ENCODE measurements around the gene C19orf33. TPM values are rescaled to one million over a fixed set of nuclear protein-coding genes. Genes with fewer than 3 reads are reported as not detected.
A peak's percentile ranks its signal among the peaks of the same experiment; 100 is the strongest.

C19orf33 gene
- total RNA-seq, 2 experiments from 2014 or later = not detected

GRCh38 chr19:38268539-38268938 lies 35.5 kb upstream of the C19orf33 start:
- peaks cover 5% of the 10 kb centered on the region for H3K36me3 Mint-ChIP-seq
- H3K4me1 Mint-ChIP-seq = peaks cover 24% of the 10 kb centered on the region
- POLR2A ChIA-PET = interaction anchor here (0.5 to 0.6 kb wide), 2 partner anchors 41 to 362 kb away, joined by 3 read pairs; partner anchors contain the start of gene WDR87
- H3K27ac Mint-ChIP-seq = no peak overlapping the region
- ATAC-seq (ENCODE audit: low read depth) = no peak
- no peak overlapping the region for H3K4me3 Mint-ChIP-seq
- no peak for DNase-seq
- H3K27me3 Mint-ChIP-seq = no peaks in the 10 kb centered on the region
- no peaks in the 10 kb centered on the region for H3K9me3 Mint-ChIP-seq

- ATAC-seq (ENCODE audit: low read depth) (no peak), DNase-seq (no peak)
- H3K4me3 Mint-ChIP-seq = no peak overlapping the region
- peaks cover 12% of the 10 kb centered on the region for H3K4me1 Mint-ChIP-seq
- POLR2A ChIA-PET = interaction anchor here (0.6 kb wide), 1 partner anchor 10 kb away, joined by 4 read pairs; no protein-coding TSS in a partner anchor
- H3K9me3 Mint-ChIP-seq = no peaks in the 10 kb centered on the region
- H3K27me3 Mint-ChIP-seq = no peaks in the 10 kb centered on the region
- peaks cover 3% of the 10 kb centered on the region for H3K36me3 Mint-ChIP-seq
- no peak overlapping the region for H3K27ac Mint-ChIP-seq
Observed at GRCh38 chr19:38270587-38271167, 33.4 kb upstream of the C19orf33 start.

- no peak overlapping the region for H3K27ac Mint-ChIP-seq
- H3K27me3 Mint-ChIP-seq = no peaks in the 10 kb centered on the region
- no peak overlapping the region for H3K4me3 Mint-ChIP-seq
- peaks cover 5% of the 10 kb centered on the region for H3K4me1 Mint-ChIP-seq
- ATAC-seq (ENCODE audit: low read depth) (no peak), DNase-seq (no peak)
- POLR2A ChIA-PET = interaction anchor here (1.0 kb wide), 2 partner anchors 8 to 9 kb away, joined by 3 to 5 read pairs; partner anchors contain the start of gene SPINT2
- no peaks in the 10 kb centered on the region for H3K9me3 Mint-ChIP-seq
- no peaks in the 10 kb centered on the region for H3K36me3 Mint-ChIP-seq
Observed at GRCh38 chr19:38273499-38273898, 30.6 kb upstream of the C19orf33 start.

- Mint-ChIP-seq H3K4me3 (no peak overlapping the region), H3K36me3 (no peaks in the 10 kb centered on the region), H3K27ac (no peak overlapping the region), H3K27me3 (no peaks in the 10 kb centered on the region), H3K4me1 (peaks cover 5% of the 10 kb centered on the region), H3K9me3 (no peaks in the 10 kb centered on the region)
- ATAC-seq (ENCODE audit: low read depth) (no peak), DNase-seq (no peak)
- POLR2A ChIA-PET = interaction anchor here (0.6 to 1.0 kb wide), 3 partner anchors 9 to 31 kb away, joined by 3 to 5 read pairs (median 3); partner anchors contain the start of gene SPINT2
Observed at GRCh38 chr19:38274739-38275138, 29.3 kb upstream of the C19orf33 start.

DNA sequence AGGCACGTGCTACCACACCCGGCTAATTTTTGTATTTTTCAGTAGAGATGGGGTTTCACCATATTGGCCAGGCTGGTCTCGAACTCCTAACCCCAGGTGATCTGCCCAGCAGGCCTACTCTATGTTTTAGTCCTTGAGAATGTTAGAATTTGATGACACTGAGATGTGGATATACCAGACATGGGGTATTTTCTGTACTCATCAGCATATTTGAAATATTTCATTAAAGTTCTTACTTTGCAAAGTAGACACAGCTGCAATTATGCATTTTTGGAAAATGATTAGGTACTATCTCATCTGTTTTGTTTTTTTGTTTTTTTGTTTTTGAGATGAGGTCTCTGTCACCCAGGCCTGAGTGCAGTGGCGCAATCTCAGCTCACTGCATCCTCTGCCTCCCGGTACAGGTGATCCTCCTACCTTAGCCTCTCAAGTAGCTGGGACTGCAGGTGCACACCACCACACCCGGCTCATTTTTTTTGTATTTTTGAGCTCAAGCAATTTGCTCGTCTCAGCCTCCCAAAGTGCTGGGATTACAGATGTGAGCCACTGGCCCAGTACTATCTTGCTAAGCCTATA lies 27.0 kb upstream of the C19orf33 start:
- no peak overlapping the region for H3K27ac Mint-ChIP-seq
- no peaks in the 10 kb centered on the region for H3K9me3 Mint-ChIP-seq
- H3K36me3 Mint-ChIP-seq = no peaks in the 10 kb centered on the region
- DNase-seq = no peak
- H3K27me3 Mint-ChIP-seq = no peaks in the 10 kb centered on the region
- no peak for ATAC-seq (ENCODE audit: low read depth)
- H3K4me3 Mint-ChIP-seq = no peak overlapping the region
- POLR2A ChIA-PET = no interaction called here
- H3K4me1 Mint-ChIP-seq = peaks cover 10% of the 10 kb centered on the region

DNA sequence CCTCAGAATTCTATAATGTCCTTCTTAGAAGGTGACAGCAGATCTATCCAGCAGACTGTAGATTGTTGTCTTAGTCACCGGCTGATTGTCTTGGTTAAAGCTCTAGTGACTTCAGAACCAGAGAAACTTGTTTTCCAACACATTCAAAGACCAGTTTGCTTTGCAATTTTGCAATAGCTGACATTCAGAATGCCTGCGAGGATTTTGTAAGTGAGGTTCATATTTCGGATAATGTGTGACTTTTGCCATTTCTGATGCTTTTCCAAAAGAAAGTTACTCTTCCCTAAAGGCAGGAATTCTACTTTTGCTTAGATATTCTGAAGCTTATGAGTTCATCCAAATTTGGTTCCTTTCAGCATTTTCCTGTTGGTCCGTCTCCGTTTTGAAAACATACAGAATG lies 26.5 kb upstream of the C19orf33 start:
- POLR2A ChIA-PET = no interaction called here
- ATAC-seq (ENCODE audit: low read depth) = no peak

GRCh38 chr19:38277969-38278680 lies 25.9 kb upstream of the C19orf33 start:
- POLR2A ChIA-PET = no interaction called here
- Mint-ChIP-seq H3K9me3 (no peaks in the 10 kb centered on the region), H3K27ac (no peak overlapping the region), H3K4me3 (no peak overlapping the region), H3K4me1 (peaks cover 9% of the 10 kb centered on the region), H3K27me3 (no peaks in the 10 kb centered on the region), H3K36me3 (no peaks in the 10 kb centered on the region)
- ATAC-seq (ENCODE audit: low read depth) = no peak
- DNase-seq = no peak

More for the DNA sequence above, 26.5 kb upstream of the C19orf33 start:
- Mint-ChIP-seq H3K36me3 (no peaks in the 10 kb centered on the region), H3K4me1 (peaks cover 9% of the 10 kb centered on the region), H3K4me3 (no peak overlapping the region), H3K27me3 (no peaks in the 10 kb centered on the region), H3K27ac (no peak overlapping the region), H3K9me3 (no peaks in the 10 kb centered on the region)
- DNase-seq = no peak

- Mint-ChIP-seq H3K4me3 (no peak overlapping the region), H3K9me3 (no peaks in the 10 kb centered on the region)
Observed at GRCh38 chr19:38278751-38279150, 25.3 kb upstream of the C19orf33 start.

DNA sequence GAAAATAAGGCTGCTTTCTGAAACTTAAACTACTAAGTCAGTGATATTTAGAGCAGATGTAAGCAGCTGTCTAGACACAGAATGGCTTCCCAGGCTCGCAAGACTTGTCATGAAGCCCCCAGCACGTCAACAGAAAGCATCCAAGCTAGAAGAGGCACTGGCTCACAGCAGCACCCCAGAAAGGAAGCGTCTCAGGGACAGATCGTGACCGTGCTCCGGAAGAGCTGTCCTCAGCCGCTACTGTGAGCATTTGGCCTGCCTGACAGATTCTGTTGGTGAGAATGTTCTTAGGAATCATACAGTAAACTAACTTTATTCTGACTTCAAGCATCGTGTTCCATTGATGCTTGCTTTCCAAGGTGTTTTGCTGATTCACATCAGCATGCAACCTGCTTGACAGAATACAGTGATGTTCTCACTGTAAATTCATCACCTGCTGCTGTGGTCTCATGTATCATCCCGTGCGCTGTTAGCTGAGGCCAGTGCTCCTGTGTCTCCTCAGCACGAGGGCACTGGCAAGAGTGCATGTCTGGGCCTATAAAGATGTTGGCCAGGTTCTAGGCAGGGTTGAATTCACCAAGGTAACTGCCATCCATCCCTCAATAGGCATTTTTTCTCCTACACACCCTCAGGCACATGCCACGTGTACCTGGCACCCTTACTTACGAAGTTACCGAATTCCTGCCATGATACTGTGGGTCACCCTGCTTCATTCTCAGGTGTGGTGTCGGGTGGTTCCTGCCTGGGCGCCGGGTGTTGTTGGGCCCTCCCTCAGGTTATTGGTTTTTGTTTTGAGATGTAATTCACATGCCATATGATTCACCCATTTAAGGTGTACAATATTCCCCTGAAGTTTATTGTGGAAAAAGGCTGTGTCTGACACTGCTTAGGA lies 23.8 kb upstream of the C19orf33 start:
- POLR2A ChIA-PET = no interaction called here
- peaks cover 3% of the 10 kb centered on the region for H3K36me3 Mint-ChIP-seq
- H3K9me3 Mint-ChIP-seq = no peaks in the 10 kb centered on the region
- H3K27ac Mint-ChIP-seq = no peak overlapping the region
- no peak overlapping the region for H3K4me3 Mint-ChIP-seq
- H3K4me1 Mint-ChIP-seq = peaks cover 11% of the 10 kb centered on the region
- no peaks in the 10 kb centered on the region for H3K27me3 Mint-ChIP-seq
- DNase-seq = no peak
- ATAC-seq (ENCODE audit: low read depth) = no peak

More at GRCh38 chr19:38278751-38279150, 25.3 kb upstream of the C19orf33 start:
- H3K27me3 Mint-ChIP-seq = no peaks in the 10 kb centered on the region
- H3K4me1 Mint-ChIP-seq = peaks cover 7% of the 10 kb centered on the region
- DNase-seq = no peak
- POLR2A ChIA-PET = no interaction called here
- no peak overlapping the region for H3K27ac Mint-ChIP-seq
- no peaks in the 10 kb centered on the region for H3K36me3 Mint-ChIP-seq
- ATAC-seq (ENCODE audit: low read depth) = no peak

GRCh38 chr19:38281811-38282566 lies 22.1 kb upstream of the C19orf33 start:
- ATAC-seq (ENCODE audit: low read depth) = peak; percentile 65
- H3K36me3 Mint-ChIP-seq = peaks cover 3% of the 10 kb centered on the region
- DNase-seq = no peak
- no peaks in the 10 kb centered on the region for H3K9me3 Mint-ChIP-seq
- H3K4me3 Mint-ChIP-seq = no peak overlapping the region
- H3K27me3 Mint-ChIP-seq = no peaks in the 10 kb centered on the region
- H3K4me1 Mint-ChIP-seq = peaks cover 11% of the 10 kb centered on the region
- POLR2A ChIA-PET = no interaction called here
- peak overlapping the region; percentile 27 for H3K27ac Mint-ChIP-seq

DNA sequence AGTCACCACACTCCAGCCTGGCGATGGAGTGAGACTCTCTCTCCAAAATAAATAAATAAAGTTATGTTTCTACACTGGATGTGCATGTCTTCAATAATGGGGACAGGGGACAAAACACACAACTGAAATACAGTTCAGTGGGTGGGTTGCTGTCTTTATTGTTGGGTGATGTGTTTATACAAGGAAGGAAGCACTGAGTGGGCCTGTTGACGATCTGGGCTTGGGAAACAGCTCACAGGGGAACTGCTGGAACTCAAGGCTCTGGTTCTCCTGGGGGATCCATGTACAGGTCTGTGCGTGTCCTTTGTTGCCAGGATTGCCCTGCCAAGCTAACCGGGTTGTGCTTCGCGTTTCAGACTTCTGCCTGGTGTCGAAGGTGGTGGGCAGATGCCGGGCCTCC lies 20.8 kb upstream of the C19orf33 start:
- no peak overlapping the region for H3K4me3 Mint-ChIP-seq
- peaks cover 11% of the 10 kb centered on the region for H3K4me1 Mint-ChIP-seq
- POLR2A ChIA-PET = no interaction called here
- DNase-seq (no peak), ATAC-seq (ENCODE audit: low read depth) (no peak)
- H3K27ac Mint-ChIP-seq = no peak overlapping the region
- no peaks in the 10 kb centered on the region for H3K9me3 Mint-ChIP-seq
- H3K36me3 Mint-ChIP-seq = peaks cover 3% of the 10 kb centered on the region
- H3K27me3 Mint-ChIP-seq = no peaks in the 10 kb centered on the region

DNA sequence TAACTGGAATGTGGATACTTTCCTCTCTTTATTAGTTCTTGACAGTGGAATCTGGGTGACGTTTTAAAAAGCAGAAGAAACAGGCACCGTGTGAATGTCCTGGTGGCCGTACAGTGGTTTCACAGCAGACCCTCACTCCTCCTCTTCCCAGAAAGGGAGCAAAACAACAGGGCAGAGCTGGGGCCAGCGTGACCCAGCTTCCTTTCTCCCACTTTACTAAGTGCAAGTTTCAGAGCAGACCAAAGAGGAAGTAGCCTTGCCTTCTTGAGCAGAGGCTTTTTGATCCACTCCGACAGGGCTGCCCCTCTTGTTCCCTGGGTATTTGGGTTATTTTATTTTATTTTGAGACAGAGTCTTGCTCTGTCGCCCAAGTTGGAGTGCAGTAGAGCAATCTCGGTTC lies 19.6 kb upstream of the C19orf33 start:
- Mint-ChIP-seq H3K9me3 (no peaks in the 10 kb centered on the region), H3K4me3 (no peak overlapping the region), H3K27me3 (no peaks in the 10 kb centered on the region), H3K36me3 (peaks cover 3% of the 10 kb centered on the region), H3K4me1 (peaks cover 11% of the 10 kb centered on the region), H3K27ac (peak overlapping the region; percentile 60)
- DNase-seq (no peak), ATAC-seq (ENCODE audit: low read depth) (no peak)
- POLR2A ChIA-PET = no interaction called here

- Mint-ChIP-seq H3K27ac (no peak overlapping the region), H3K9me3 (no peaks in the 10 kb centered on the region), H3K27me3 (no peaks in the 10 kb centered on the region), H3K4me3 (no peak overlapping the region), H3K4me1 (peaks cover 11% of the 10 kb centered on the region), H3K36me3 (peaks cover 3% of the 10 kb centered on the region)
- ATAC-seq (ENCODE audit: low read depth) (no peak), DNase-seq (no peak)
- POLR2A ChIA-PET = no interaction called here
Observed at GRCh38 chr19:38285567-38285966, 18.5 kb upstream of the C19orf33 start.

All from activated naive CD8-positive, alpha-beta T cell treated with anti-CD3 and anti-CD28 coated beads, Interleukin-2, amount 10 ng/mL, durations not matched to agents 7 days and 5 days (primary cell).